Osteocyte (in vitro differentiated cells): ENCODE measurements around the gene CAMK1G. TPM values are rescaled to one million over a fixed set of nuclear protein-coding genes. Genes with fewer than 3 reads are reported as not detected.
A peak's percentile ranks its signal among the peaks of the same experiment; 100 is the strongest.

Experiments
- DNase-seq: peaks from one replicate; pipeline ENCODE4 v3.0.0; 2021; ENCODE audit warnings: mixed read lengths; ENCODE audit not compliant: unreplicated experiment; ENCODE audit errors: extremely low spot score
- H3K27ac Mint-ChIP-seq: one replicate; pipeline ENCODE4 v1.8.0; 2021; ENCODE audit warnings: mild to moderate bottlenecking, mixed read lengths; ENCODE audit not compliant: unreplicated experiment
- H3K27me3 Mint-ChIP-seq: one replicate; pipeline ENCODE4 v1.8.0; 2021; ENCODE audit warnings: mixed read lengths; ENCODE audit not compliant: unreplicated experiment
- H3K36me3 Mint-ChIP-seq: one replicate; pipeline ENCODE4 v1.8.0; 2021; ENCODE audit warnings: mixed read lengths; ENCODE audit not compliant: unreplicated experiment
- H3K4me1 Mint-ChIP-seq: one replicate; pipeline ENCODE4 v1.8.0; 2021; ENCODE audit warnings: mixed read lengths; ENCODE audit not compliant: unreplicated experiment
- H3K4me3 Mint-ChIP-seq: one replicate; pipeline ENCODE4 v1.8.0; 2021; ENCODE audit warnings: mild to moderate bottlenecking, moderate library complexity, mixed read lengths; ENCODE audit not compliant: unreplicated experiment
- H3K9me3 Mint-ChIP-seq: one replicate; pipeline ENCODE4 v1.8.0; 2021; ENCODE audit warnings: mixed read lengths; ENCODE audit not compliant: unreplicated experiment
- total RNA-seq: library from RNA; stranded (reverse); gene quantifications from 2 replicates; pipeline ENCODE4 v1.2.1, GENCODE V29; 2021
- TF ChIP-seq, protein P1 (sequence below): fragments of 200-600 bp; sonication (generic); IDR thresholded peaks from 2 replicates; pipeline ENCODE4 v1.5.0; 2021; ENCODE audit warnings: antibody characterized with exemption, mild to moderate bottlenecking, moderate library complexity

The CAMK1G gene
- total RNA-seq, 1 donor from 2014 or later = not detected

DNA sequence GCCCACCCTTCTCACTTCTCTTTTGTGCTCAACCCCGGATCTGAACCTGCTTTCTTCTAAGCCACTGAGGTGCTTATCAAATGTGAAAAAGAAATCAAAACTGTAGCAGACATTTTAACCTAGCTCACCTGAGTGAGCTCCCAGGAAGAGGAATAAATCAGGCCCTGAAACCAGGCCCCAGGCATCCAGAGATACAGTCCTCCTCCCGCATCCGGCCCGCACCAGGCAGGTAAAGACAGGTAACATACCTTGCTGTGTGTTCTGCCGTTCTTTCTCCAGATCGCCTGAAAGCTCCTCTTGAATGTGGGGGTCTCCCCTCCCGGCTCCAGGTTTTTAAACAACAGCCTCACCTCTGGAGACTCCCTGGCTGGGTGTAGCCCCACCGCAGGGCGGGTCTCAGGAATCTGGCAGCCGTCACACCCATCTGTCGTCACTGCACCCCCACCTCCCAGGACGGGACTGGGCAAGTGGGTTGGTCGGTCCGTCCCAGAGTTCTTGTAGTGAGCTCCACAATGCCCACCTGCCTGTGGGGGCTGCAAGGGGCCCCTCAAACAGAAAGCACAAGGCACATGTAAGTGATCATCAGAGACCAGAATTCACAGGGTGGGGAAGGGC lies 68.7 kb downstream of the CAMK1G start, which contains the start of gene LAMB3:
Gene LAMB3 (minus strand): TSS at position 305 of the 615 bp plus-strand sequence. CDS start 1,481 bp downstream, outside the sequence.
- no peaks in the 10 kb centered on the region for H3K36me3 Mint-ChIP-seq
- H3K27ac Mint-ChIP-seq = peak within 1 kb of the TSS; percentile 64
- no peaks in the 10 kb centered on the region for H3K27me3 Mint-ChIP-seq
- H3K4me1 Mint-ChIP-seq = peaks cover 64% of the 10 kb centered on the region
- H3K4me3 Mint-ChIP-seq = no peak within 1 kb of the TSS
- H3K9me3 Mint-ChIP-seq = no peaks in the 10 kb centered on the region
- no peak for DNase-seq
- TF ChIP-seq, protein P1, sequence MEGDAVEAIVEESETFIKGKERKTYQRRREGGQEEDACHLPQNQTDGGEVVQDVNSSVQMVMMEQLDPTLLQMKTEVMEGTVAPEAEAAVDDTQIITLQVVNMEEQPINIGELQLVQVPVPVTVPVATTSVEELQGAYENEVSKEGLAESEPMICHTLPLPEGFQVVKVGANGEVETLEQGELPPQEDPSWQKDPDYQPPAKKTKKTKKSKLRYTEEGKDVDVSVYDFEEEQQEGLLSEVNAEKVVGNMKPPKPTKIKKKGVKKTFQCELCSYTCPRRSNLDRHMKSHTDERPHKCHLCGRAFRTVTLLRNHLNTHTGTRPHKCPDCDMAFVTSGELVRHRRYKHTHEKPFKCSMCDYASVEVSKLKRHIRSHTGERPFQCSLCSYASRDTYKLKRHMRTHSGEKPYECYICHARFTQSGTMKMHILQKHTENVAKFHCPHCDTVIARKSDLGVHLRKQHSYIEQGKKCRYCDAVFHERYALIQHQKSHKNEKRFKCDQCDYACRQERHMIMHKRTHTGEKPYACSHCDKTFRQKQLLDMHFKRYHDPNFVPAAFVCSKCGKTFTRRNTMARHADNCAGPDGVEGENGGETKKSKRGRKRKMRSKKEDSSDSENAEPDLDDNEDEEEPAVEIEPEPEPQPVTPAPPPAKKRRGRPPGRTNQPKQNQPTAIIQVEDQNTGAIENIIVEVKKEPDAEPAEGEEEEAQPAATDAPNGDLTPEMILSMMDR = no peak

DNA sequence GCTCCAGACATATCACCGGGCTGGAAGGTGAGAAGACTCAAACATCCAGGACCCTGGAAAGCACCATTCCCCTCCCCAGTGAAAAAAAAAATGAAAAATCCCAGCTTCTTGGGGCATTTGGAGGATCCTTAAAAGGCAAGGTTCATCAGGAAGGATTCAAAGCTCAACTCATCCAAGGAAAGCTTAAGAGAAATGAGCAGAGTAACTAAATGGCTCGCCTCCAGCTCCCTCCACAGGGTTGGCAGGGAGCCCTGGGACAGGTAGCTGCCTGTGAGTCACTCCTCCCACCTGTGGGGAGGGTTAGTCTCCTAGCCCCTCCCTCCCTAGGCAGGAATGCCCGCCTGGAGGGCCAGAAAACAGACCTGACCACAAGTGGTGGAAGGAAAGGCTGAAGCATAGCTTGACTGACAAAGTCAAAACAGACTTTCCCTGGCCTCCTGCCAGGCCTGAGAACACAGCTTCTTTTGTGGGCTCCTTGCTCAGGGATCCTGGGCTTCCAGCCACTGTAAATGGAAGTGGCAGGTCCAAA lies 69.4 kb downstream of the CAMK1G start:
- Mint-ChIP-seq H3K27ac (peak overlapping the region; percentile 64), H3K9me3 (no peaks in the 10 kb centered on the region), H3K4me1 (peaks cover 58% of the 10 kb centered on the region), H3K27me3 (peaks cover 4% of the 10 kb centered on the region), H3K36me3 (no peaks in the 10 kb centered on the region), H3K4me3 (no peak overlapping the region)
- TF ChIP-seq, protein P1 = no peak
- DNase-seq = no peak

DNA sequence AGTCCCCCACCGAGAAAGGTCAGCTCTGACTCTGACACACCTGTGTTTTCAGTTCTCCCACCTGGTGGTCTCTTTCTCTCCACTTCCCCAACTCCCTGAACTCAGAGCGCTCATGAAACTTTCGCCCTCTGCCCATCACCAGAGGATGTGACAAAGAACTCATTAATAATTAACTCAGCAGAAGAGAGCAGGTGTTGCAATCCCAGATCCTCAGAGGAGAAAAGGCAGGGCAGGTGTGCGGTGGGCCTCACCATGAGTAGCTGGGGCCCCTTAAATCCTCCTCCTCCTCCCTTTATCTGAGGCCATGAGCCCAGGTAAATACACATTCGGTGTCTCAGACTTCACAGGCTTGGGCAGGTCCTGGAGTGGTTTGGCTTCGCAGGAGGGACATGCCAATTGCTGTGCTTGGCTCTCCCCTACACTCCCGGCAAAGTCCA lies 70.4 kb downstream of the CAMK1G start:
- DNase-seq = no peak

DNA sequence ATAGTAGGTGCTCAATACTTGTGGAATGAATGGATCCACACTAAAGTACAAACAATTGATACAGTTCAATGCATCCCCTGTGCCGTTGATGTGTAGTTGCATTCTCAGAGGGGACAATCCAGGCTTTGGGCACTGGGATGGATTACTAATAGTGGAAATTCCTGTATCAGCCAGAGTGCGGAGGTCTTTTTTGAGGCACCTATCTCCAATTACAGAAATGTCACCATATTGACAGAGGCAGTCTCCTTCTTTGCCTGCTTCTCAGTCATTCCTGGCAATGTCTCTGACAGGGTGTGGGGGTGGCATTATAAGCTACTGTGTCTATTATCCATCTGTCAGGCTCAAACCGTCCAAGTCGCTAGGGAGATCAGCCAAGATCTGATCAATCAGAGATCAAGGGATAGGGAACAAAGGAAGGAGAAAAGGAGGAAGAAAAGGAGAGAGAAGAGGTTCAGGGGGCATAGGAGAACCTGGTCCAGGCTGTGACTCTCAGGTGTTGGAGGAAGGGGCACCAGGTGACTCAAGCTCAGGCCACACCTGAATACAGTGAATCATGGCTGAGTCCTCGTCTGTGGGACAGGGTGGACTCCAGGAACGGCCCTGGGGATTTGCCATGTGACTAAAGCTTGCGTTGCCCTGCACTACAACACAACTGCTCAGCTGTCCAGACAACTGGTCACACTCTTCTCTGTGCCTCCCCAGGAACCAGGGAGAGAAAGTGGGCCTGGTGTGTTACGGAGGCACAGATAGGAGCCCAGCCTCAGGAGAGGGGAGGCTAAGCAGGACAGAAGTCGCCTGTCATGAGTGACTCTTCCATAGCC lies 72.1 kb downstream of the CAMK1G start:
- TF ChIP-seq, protein P1 = no peak
- Mint-ChIP-seq H3K4me1 (peaks cover 32% of the 10 kb centered on the region), H3K27me3 (peaks cover 18% of the 10 kb centered on the region), H3K36me3 (no peaks in the 10 kb centered on the region), H3K4me3 (no peak overlapping the region), H3K9me3 (no peaks in the 10 kb centered on the region), H3K27ac (no peak overlapping the region)
- no peak for DNase-seq

More for the DNA sequence above, 70.4 kb downstream of the CAMK1G start:
- H3K27ac Mint-ChIP-seq = no peak overlapping the region
- H3K4me1 Mint-ChIP-seq = peaks cover 49% of the 10 kb centered on the region
- H3K4me3 Mint-ChIP-seq = no peak overlapping the region
- TF ChIP-seq, protein P1 = no peak
- peaks cover 10% of the 10 kb centered on the region for H3K27me3 Mint-ChIP-seq
- H3K36me3 Mint-ChIP-seq = no peaks in the 10 kb centered on the region
- no peaks in the 10 kb centered on the region for H3K9me3 Mint-ChIP-seq
